ENCODE data around the gene SKA1.
"Not testable (repeated sequence)": the region's sequence is repeated elsewhere in the genome, so short reads cannot be mapped to it uniquely, and the experiment has no call there.

Gene SKA1

GRCh38 chr18:50396005-50396660, 21.3 kb downstream of the SKA1 start:
- no peak for DNase-seq

GRCh38 chr18:50397023-50397422, 22.2 kb downstream of the SKA1 start:
- DNase-seq = no peak

GRCh38 chr18:50398099-50398498, 23.3 kb downstream of the SKA1 start:
- no peak for DNase-seq

GRCh38 chr18:50398947-50399346, 24.1 kb downstream of the SKA1 start:
- DNase-seq = no peak

- DNase-seq = no peak
Measured at GRCh38 chr18:50399582-50399981, 24.7 kb downstream of the SKA1 start.

- DNase-seq = not testable (repeated sequence)
Measured at GRCh38 chr18:50400438-50400837, 25.6 kb downstream of the SKA1 start.

GRCh38 chr18:50401295-50401694, 26.4 kb downstream of the SKA1 start:
- no peak for DNase-seq

GRCh38 chr18:50401888-50402287, 27.0 kb downstream of the SKA1 start:
- DNase-seq = no peak

GRCh38 chr18:50404752-50405581, 30.1 kb downstream of the SKA1 start:
- DNase-seq = not testable (repeated sequence)

- no peak for DNase-seq
Measured at GRCh38 chr18:50405582-50406271, 30.9 kb downstream of the SKA1 start.

- no peak for DNase-seq
Measured at GRCh38 chr18:50409236-50409635, 34.4 kb downstream of the SKA1 start.

GRCh38 chr18:50410008-50410407, 35.2 kb downstream of the SKA1 start:
- no peak for DNase-seq

- no peak for DNase-seq
Measured at GRCh38 chr18:50410894-50411293, 36.0 kb downstream of the SKA1 start.

GRCh38 chr18:50416832-50417231, 42.0 kb downstream of the SKA1 start:
- DNase-seq = not testable (repeated sequence)

GRCh38 chr18:50417705-50418104, 42.9 kb downstream of the SKA1 start:
- not testable (repeated sequence) for DNase-seq

- no peak for DNase-seq
Measured at GRCh38 chr18:50418650-50419049, 43.8 kb downstream of the SKA1 start.

GRCh38 chr18:50422286-50422898, 47.5 kb downstream of the SKA1 start:
- DNase-seq = no peak

GRCh38 chr18:50424877-50425690, 50.2 kb downstream of the SKA1 start:
- no peak for DNase-seq

GRCh38 chr18:50427896-50428295, 53.0 kb downstream of the SKA1 start:
- DNase-seq = no peak

GRCh38 chr18:50428531-50429206, 53.8 kb downstream of the SKA1 start:
- no peak for DNase-seq

- no peak for DNase-seq
Measured at GRCh38 chr18:50429207-50429948, 54.5 kb downstream of the SKA1 start.

Data from activated CD8-positive, alpha-beta memory T cell treated with anti-CD3 and anti-CD28 coated beads for 24 hours (primary cell).